ENCODE data around the gene NFAM1. TPM values are rescaled to one million over a fixed set of nuclear protein-coding genes. Genes with fewer than 3 reads are reported as not detected.

NFAM1 gene
- total and polyA plus RNA-seq, 2 of the 13 experiments (the other 11 are each of a cell fraction or from before 2014, with no cell fraction given): 0.03 TPM; not detected in 1

GRCh38 chr22:42414565-42415303 is 17.5 kb downstream of the NFAM1 start (continued):
- TF ChIP-seq CREM (IDR thresholded peaks at IDR 0.05) (no peak), CREM (CRISPR knock-in tag; IDR thresholded peaks at IDR 0.05) (no peak), NR2F2 (IDR thresholded peaks at IDR 0.05; ENCODE audit: borderline replicate concordance, low read depth) (peak; percentile 94), ZNF550 (CRISPR knock-in tag; IDR thresholded peaks at IDR 0.05; ENCODE audit: borderline replicate concordance) (no peak), ZNF274 (CRISPR knock-in tag; IDR thresholded peaks at IDR 0.05) (no peak), E2F2 (CRISPR knock-in tag; IDR thresholded peaks at IDR 0.05; ENCODE audit: borderline replicate concordance) (no peak), ZNF224 (CRISPR knock-in tag; IDR thresholded peaks at IDR 0.05) (no peak), PHF20 (CRISPR knock-in tag; IDR thresholded peaks at IDR 0.05) (no peak), ZMYM4 (CRISPR knock-in tag; IDR thresholded peaks at IDR 0.05) (no peak), ZNF362 (CRISPR knock-in tag; IDR thresholded peaks at IDR 0.05; ENCODE audit: borderline replicate concordance) (no peak), HOXA9 (CRISPR knock-in tag; IDR thresholded peaks at IDR 0.05; ENCODE audit: borderline replicate concordance) (no peak), ZNF761 (CRISPR knock-in tag; conservative IDR thresholded peaks at IDR 0.05) (no peak), ZNF816 (CRISPR knock-in tag; IDR thresholded peaks at IDR 0.05; ENCODE audit: borderline replicate concordance) (no peak), ZNF350 (CRISPR knock-in tag; IDR thresholded peaks at IDR 0.05; ENCODE audit: borderline replicate concordance, low read depth) (no peak), PAF1 (CRISPR knock-in tag; IDR thresholded peaks at IDR 0.05) (no peak), ARNTL (CRISPR knock-in tag; IDR thresholded peaks at IDR 0.05) (no peak), FOXC1 (CRISPR knock-in tag; IDR thresholded peaks at IDR 0.05; ENCODE audit: borderline replicate concordance) (no peak), CHD2 (IDR thresholded peaks at IDR 0.05; ENCODE audit: low read depth, low read length) (no peak), IRF2 (CRISPR knock-in tag; IDR thresholded peaks at IDR 0.05) (no peak), ZNF792 (CRISPR knock-in tag; IDR thresholded peaks at IDR 0.05) (no peak), ZBTB2 (CRISPR knock-in tag; IDR thresholded peaks at IDR 0.05; ENCODE audit: low read depth) (no peak)
- TF ChIP-seq, protein P1, sequence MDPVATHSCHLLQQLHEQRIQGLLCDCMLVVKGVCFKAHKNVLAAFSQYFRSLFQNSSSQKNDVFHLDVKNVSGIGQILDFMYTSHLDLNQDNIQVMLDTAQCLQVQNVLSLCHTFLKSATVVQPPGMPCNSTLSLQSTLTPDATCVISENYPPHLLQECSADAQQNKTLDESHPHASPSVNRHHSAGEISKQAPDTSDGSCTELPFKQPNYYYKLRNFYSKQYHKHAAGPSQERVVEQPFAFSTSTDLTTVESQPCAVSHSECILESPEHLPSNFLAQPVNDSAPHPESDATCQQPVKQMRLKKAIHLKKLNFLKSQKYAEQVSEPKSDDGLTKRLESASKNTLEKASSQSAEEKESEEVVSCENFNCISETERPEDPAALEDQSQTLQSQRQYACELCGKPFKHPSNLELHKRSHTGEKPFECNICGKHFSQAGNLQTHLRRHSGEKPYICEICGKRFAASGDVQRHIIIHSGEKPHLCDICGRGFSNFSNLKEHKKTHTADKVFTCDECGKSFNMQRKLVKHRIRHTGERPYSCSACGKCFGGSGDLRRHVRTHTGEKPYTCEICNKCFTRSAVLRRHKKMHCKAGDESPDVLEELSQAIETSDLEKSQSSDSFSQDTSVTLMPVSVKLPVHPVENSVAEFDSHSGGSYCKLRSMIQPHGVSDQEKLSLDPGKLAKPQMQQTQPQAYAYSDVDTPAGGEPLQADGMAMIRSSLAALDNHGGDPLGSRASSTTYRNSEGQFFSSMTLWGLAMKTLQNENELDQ (CRISPR knock-in tag; IDR thresholded peaks at IDR 0.05; ENCODE audit: borderline replicate concordance): no peak
- TF ChIP-seq, protein P2, sequence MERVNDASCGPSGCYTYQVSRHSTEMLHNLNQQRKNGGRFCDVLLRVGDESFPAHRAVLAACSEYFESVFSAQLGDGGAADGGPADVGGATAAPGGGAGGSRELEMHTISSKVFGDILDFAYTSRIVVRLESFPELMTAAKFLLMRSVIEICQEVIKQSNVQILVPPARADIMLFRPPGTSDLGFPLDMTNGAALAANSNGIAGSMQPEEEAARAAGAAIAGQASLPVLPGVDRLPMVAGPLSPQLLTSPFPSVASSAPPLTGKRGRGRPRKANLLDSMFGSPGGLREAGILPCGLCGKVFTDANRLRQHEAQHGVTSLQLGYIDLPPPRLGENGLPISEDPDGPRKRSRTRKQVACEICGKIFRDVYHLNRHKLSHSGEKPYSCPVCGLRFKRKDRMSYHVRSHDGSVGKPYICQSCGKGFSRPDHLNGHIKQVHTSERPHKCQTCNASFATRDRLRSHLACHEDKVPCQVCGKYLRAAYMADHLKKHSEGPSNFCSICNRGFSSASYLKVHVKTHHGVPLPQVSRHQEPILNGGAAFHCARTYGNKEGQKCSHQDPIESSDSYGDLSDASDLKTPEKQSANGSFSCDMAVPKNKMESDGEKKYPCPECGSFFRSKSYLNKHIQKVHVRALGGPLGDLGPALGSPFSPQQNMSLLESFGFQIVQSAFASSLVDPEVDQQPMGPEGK (CRISPR knock-in tag; IDR thresholded peaks at IDR 0.05): peak; percentile 77
